NB4 (cell line): Measurements from ENCODE around the gene HOMEZ.
"Not testable (repeated sequence)": the region's sequence is repeated elsewhere in the genome, so short reads cannot be mapped to it uniquely, and the experiment has no call there.

Experiments used
- DNase-seq: peaks from one replicate; pipeline ENCODE4 v3.0.0; 2010; ENCODE audit warnings: low read depth
- H3K4me3 ChIP-seq: one replicate; pipeline ENCODE4 v1.5.1; 2011; ENCODE audit warnings: mild to moderate bottlenecking, low read depth, low read length, moderate library complexity
- CTCF ChIP-seq: IDR thresholded peaks from one replicate; pipeline ENCODE4 v1.5.1; 2012; ENCODE audit warnings: low read depth, low read length
- MAX ChIP-seq: IDR thresholded peaks from 2 replicates; pipeline ENCODE4 v1.6.1; 2011; ENCODE audit warnings: low read depth, low read length
- MYC ChIP-seq: IDR thresholded peaks from 2 replicates; pipeline ENCODE4 v1.6.1; 2011; ENCODE audit warnings: low read depth, low read length
- POLR2A ChIP-seq: IDR thresholded peaks from 2 replicates; pipeline ENCODE4 v1.6.1; 2011; ENCODE audit warnings: mild to moderate bottlenecking; ENCODE audit not compliant: insufficient read length; ENCODE audit errors: extremely low read depth

Gene HOMEZ

GRCh38 chr14:23284654-23285529, 1.0 kb downstream of the HOMEZ start:
- peak overlapping the region; percentile 85 for H3K4me3 ChIP-seq
- TF ChIP-seq CTCF (no peak), MAX (no peak), POLR2A (no peak), MYC (no peak)
- peak; percentile 54 for DNase-seq

GRCh38 chr14:23281247-23281646, 4.7 kb downstream of the HOMEZ start:
- no peak for DNase-seq
- H3K4me3 ChIP-seq: no peak overlapping the region
- no peak for TF ChIP-seq MAX
- TF ChIP-seq CTCF: no peak
- TF ChIP-seq MYC: no peak
- no peak for TF ChIP-seq POLR2A

- not testable (repeated sequence) for DNase-seq, H3K4me3 ChIP-seq
These were observed 8.0 kb downstream of the HOMEZ start for GRCh38 chr14:23277928-23278327.

- H3K4me3 ChIP-seq: no peak overlapping the region
- no peak for TF ChIP-seq CTCF
- no peak for TF ChIP-seq MYC
- no peak for TF ChIP-seq MAX
- no peak for TF ChIP-seq POLR2A
These were observed 8.7 kb downstream of the HOMEZ start for GRCh38 chr14:23277189-23277588.

GRCh38 chr14:23275412-23275811, 10.5 kb downstream of the HOMEZ start:
- DNase-seq: no peak
- no peak overlapping the region for H3K4me3 ChIP-seq
- TF ChIP-seq CTCF (no peak), MYC (no peak), MAX (no peak), POLR2A (no peak)

More at GRCh38 chr14:23277189-23277588, 8.7 kb downstream of the HOMEZ start:
- DNase-seq: no peak

- no peak for DNase-seq
- TF ChIP-seq POLR2A: no peak
- no peak for TF ChIP-seq MAX
- TF ChIP-seq CTCF: no peak
- TF ChIP-seq MYC: no peak
- H3K4me3 ChIP-seq: no peak overlapping the region
These were observed 16.7 kb downstream of the HOMEZ start for GRCh38 chr14:23269193-23269592.

- H3K4me3 ChIP-seq, DNase-seq: not testable (repeated sequence)
These were observed 25.1 kb downstream of the HOMEZ start for GRCh38 chr14:23260849-23261248.
